ENCODE measurements around the gene CKS1B.

The CKS1B gene

GRCh38 chr1:155014709-155015508 is 40.4 kb downstream of the CKS1B start:
- DNase-seq (ENCODE audit: low spot score): no peak

- DNase-seq (ENCODE audit: low spot score): no peak
These were observed 41.2 kb downstream of the CKS1B start for GRCh38 chr1:155015527-155016230.

- DNase-seq (ENCODE audit: low spot score): no peak
These were observed 41.9 kb downstream of the CKS1B start for GRCh38 chr1:155016231-155016831.

- DNase-seq (ENCODE audit: low spot score): peak; percentile 93
These were observed 42.8 kb downstream of the CKS1B start for GRCh38 chr1:155017041-155017945.

GRCh38 chr1:155017946-155018316 is 43.5 kb downstream of the CKS1B start:
- no peak for DNase-seq (ENCODE audit: low spot score)

GRCh38 chr1:155018617-155019348 is 44.3 kb downstream of the CKS1B start:
- no peak for DNase-seq (ENCODE audit: low spot score)

- no peak for DNase-seq (ENCODE audit: low spot score)
These were observed 45.1 kb downstream of the CKS1B start for GRCh38 chr1:155019377-155020245.

GRCh38 chr1:155022136-155022926 is 47.9 kb downstream of the CKS1B start:
- peak; percentile 34 for DNase-seq (ENCODE audit: low spot score)

- no peak for DNase-seq (ENCODE audit: low spot score)
These were observed 48.4 kb downstream of the CKS1B start for GRCh38 chr1:155022927-155023236.

- no peak for DNase-seq (ENCODE audit: low spot score)
These were observed 49.1 kb downstream of the CKS1B start for GRCh38 chr1:155023627-155024026.

- DNase-seq (ENCODE audit: low spot score): no peak
These were observed 49.8 kb downstream of the CKS1B start for GRCh38 chr1:155024315-155024714.

- DNase-seq (ENCODE audit: low spot score): no peak
These were observed 51.7 kb downstream of the CKS1B start for GRCh38 chr1:155026154-155026553.

- no peak for DNase-seq (ENCODE audit: low spot score)
These were observed 52.1 kb downstream of the CKS1B start for GRCh38 chr1:155026588-155026987.
